Colonic mucosa (tissue), 4 donors: Measurements from ENCODE around the gene COL4A6. TPM values are rescaled to one million over a fixed set of nuclear protein-coding genes. Genes with fewer than 3 reads are reported as not detected.

ENCODE experiments used
- DNase-seq: peaks from one replicate; pipeline ENCODE4 v3.0.0-alpha.2; 2020
- H3K27ac ChIP-seq: fragments of 200-600 bp; one replicate; pipeline ENCODE4 v1.8.0; 2021
- H3K27me3 ChIP-seq: fragments of 200-600 bp; one replicate; pipeline ENCODE4 v1.8.0; 2021
- H3K36me3 ChIP-seq: fragments of 200-600 bp; one replicate; pipeline ENCODE4 v1.8.0; 2021
- H3K4me1 ChIP-seq: fragments of 200-600 bp; one replicate; pipeline ENCODE4 v1.8.0; 2021; ENCODE audit warnings: mild to moderate bottlenecking
- H3K4me3 ChIP-seq: fragments of 200-600 bp; one replicate; pipeline ENCODE4 v1.8.0; 2021
- H3K9ac ChIP-seq, 2 donors: one replicate each; pipeline ENCODE4 v1.7.0; 2013; ENCODE audit warnings: control low read depth in 2 of 2, low read depth in 2 of 2, low read length in 2 of 2
- H3K9me3 ChIP-seq: fragments of 200-600 bp; one replicate; pipeline ENCODE4 v1.8.0; 2021
- intact Hi-C: fragments of 100-400 bp; cut with DNase I; formaldehyde crosslinking; loops from one replicate; pipeline ENCODE4 v1.14.1; 2022
- total RNA-seq, 2 donors: library from RNA; stranded (reverse); fragmentation: NEBNext Ultra II Directional in 1 of 2; extraction: Animal tissue kit (Norgen Biotek cat#: 25700) in 1 of 2; gene quantifications; one replicate each; pipeline ENCODE4 v1.2.1, GENCODE V29; 2021
- TF ChIP-seq, protein P1 (sequence below): fragments of 200-600 bp; IDR thresholded peaks from one replicate; pipeline ENCODE4 v1.8.0; 2022; ENCODE audit warnings: antibody characterized with exemption, mild to moderate bottlenecking
- donor health status: healthy.
- donor health status: DM: no; HTN: no; CAD: no.
- donor health status: DM: no; HTN: no; CAD: no.

Gene COL4A6
- total RNA-seq, 2 donors from 2014 or later: 1.1 to 1.8 TPM

- intact Hi-C loops: no loop called here
- DNase-seq: no peak
- Histone ChIP-seq H3K4me1 (no peaks in the 10 kb centered on the region), H3K27ac (no peak overlapping the region), H3K36me3 (no peaks in the 10 kb centered on the region), H3K9me3 (no peaks in the 10 kb centered on the region), H3K4me3 (no peak overlapping the region), H3K9ac (no peak overlapping the region), H3K27me3 (no peaks in the 10 kb centered on the region)
- TF ChIP-seq, protein P1, sequence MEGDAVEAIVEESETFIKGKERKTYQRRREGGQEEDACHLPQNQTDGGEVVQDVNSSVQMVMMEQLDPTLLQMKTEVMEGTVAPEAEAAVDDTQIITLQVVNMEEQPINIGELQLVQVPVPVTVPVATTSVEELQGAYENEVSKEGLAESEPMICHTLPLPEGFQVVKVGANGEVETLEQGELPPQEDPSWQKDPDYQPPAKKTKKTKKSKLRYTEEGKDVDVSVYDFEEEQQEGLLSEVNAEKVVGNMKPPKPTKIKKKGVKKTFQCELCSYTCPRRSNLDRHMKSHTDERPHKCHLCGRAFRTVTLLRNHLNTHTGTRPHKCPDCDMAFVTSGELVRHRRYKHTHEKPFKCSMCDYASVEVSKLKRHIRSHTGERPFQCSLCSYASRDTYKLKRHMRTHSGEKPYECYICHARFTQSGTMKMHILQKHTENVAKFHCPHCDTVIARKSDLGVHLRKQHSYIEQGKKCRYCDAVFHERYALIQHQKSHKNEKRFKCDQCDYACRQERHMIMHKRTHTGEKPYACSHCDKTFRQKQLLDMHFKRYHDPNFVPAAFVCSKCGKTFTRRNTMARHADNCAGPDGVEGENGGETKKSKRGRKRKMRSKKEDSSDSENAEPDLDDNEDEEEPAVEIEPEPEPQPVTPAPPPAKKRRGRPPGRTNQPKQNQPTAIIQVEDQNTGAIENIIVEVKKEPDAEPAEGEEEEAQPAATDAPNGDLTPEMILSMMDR: no peak
Observed at GRCh38 chrX:108261549-108262203, 176.5 kb downstream of the COL4A6 start.

GRCh38 chrX:108257556-108257955 is 180.7 kb downstream of the COL4A6 start:
- no peak for DNase-seq
- intact Hi-C loops: no loop called here
- H3K27ac ChIP-seq: no peak overlapping the region
- no peaks in the 10 kb centered on the region for H3K4me1 ChIP-seq
- TF ChIP-seq, protein P1: no peak
- no peak overlapping the region for H3K9ac ChIP-seq
- H3K27me3 ChIP-seq: no peaks in the 10 kb centered on the region
- H3K9me3 ChIP-seq: no peaks in the 10 kb centered on the region
- no peak overlapping the region for H3K4me3 ChIP-seq
- no peaks in the 10 kb centered on the region for H3K36me3 ChIP-seq

DNA sequence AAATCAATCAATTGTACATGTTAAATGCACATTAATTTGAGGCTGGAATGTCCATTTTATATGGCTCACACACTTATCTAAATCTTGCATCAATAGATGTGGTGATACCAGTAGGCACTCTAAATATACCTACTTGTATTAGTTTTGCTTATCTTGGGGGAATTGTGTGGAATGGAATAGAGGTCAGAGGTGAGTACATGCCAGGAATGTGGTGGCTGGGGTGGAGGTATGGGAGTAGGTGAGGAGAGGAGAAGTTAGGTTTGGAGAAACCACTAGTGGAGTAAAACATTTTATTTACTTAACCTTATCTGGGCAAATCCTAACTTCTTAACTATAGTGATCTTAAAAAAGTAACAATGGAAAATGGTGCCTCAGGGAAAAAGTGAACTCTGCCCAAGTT is 183.6 kb downstream of the COL4A6 start:
- no peaks in the 10 kb centered on the region for H3K27me3 ChIP-seq
- no peaks in the 10 kb centered on the region for H3K36me3 ChIP-seq
- no peaks in the 10 kb centered on the region for H3K4me1 ChIP-seq
- H3K4me3 ChIP-seq: no peak overlapping the region
- intact Hi-C loops: no loop called here
- TF ChIP-seq, protein P1: no peak
- no peak overlapping the region for H3K9ac ChIP-seq
- no peak for DNase-seq
- H3K27ac ChIP-seq: no peak overlapping the region
- H3K9me3 ChIP-seq: no peaks in the 10 kb centered on the region

DNA sequence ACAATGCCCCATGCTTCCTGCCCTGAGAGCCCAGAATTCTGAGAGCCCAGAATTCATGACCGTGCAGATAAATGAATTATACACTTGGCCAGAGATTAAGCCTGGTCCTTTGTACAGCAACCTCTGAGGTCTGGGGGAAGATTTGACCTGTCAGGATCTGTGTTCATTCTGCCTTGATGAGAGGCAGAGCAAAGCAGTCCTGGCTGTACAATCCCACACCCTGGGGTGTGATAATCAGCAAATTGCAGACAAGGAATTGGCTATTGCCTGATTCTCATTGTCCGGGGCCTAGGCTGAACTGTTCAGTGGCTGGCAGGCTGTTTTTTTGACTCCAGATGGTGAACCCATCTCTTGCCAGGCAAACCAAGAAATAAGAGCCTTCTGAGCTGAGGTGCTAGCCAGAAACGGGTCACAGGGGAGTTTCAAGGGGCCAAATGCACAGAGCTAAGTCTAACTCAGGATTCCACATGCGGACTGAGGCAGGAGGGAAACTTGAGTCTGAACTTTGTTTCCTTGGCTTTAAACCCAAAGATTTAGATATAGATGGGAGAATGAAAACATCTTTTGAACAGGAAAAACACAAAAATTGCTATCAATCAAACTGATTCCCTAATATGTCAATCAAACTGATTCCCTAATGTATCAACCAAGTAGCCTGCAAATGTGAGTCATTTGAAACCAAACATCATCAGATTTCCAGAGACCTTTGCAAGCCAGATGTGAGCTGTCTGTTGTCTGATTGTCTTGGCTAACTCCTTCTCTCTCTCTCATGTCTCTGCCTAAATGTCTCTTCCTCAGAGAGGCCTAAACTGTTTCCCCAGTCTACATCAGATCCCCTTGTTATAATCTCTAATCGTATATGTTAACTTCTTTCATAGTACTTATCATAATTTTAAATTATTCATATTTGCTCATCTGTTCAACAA is 187.3 kb downstream of the COL4A6 start:
- no peak overlapping the region for H3K9ac ChIP-seq
- no peak for DNase-seq
- H3K27ac ChIP-seq: no peak overlapping the region
- no peak overlapping the region for H3K4me3 ChIP-seq
- H3K27me3 ChIP-seq: no peaks in the 10 kb centered on the region
- H3K36me3 ChIP-seq: no peaks in the 10 kb centered on the region
- intact Hi-C loops: no loop called here
- no peaks in the 10 kb centered on the region for H3K4me1 ChIP-seq
- H3K9me3 ChIP-seq: no peaks in the 10 kb centered on the region
- TF ChIP-seq, protein P1: no peak

DNA sequence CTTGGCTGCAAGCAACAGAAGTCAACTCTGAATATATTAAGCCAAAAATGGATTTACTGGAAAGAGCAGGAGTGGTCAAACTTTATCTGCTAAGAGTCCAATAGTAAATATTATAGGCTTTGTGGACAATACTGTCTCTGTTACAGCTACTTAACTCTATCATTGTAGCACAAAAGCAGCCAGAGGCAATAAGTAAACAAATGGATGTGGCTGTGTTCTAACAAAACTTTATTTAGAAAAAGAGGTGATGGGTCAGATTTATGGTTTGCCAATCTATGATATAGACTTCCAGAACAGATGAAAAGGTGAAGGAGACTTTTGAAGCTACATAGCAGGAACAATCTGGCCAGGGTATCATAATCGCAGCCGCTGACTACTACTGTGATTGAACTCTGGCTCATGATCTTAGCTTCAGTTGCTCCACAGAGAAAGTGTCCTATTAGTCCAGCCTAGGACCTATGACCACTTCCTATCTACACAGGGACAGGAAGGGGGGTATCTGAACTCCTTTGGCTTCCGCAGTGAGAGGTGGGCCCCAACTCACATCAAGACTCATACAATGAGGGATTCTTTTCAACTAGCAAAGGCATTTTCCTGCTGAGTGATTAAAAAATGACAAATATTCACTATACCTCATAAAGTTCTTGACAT is 191.8 kb downstream of the COL4A6 start:
- Histone ChIP-seq H3K36me3 (no peaks in the 10 kb centered on the region), H3K27me3 (no peaks in the 10 kb centered on the region), H3K4me1 (no peaks in the 10 kb centered on the region), H3K9me3 (no peaks in the 10 kb centered on the region), H3K4me3 (no peak overlapping the region), H3K9ac (no peak overlapping the region), H3K27ac (no peak overlapping the region)
- intact Hi-C loops: no loop called here
- DNase-seq: no peak
- TF ChIP-seq, protein P1: no peak
